HT-29 (cell line): ENCODE results near the gene MECR. TPM values are rescaled to one million over a fixed set of nuclear protein-coding genes. Genes with fewer than 3 reads are reported as not detected.
"Not testable (repeated sequence)": the region's sequence is repeated elsewhere in the genome, so short reads cannot be mapped to it uniquely, and the experiment has no call there.

ENCODE experiments used
- DNase-seq: peaks from one replicate; pipeline ENCODE4 v3.0.0-alpha.2; 2015; ENCODE audit warnings: low spot score
- total RNA-seq: library from RNA; depleted of rRNA; stranded (reverse); fragments of >200 nt; shearing (Covaris generic); gene quantifications from 2 replicates; pipeline ENCODE4 v1.2.3, GENCODE V29; 2014

The MECR gene
- total RNA-seq, 1 experiment from 2014 or later = 27.8 TPM

GRCh38 chr1:29171521-29171920 is 59.2 kb downstream of the MECR start:
- DNase-seq = no peak

- DNase-seq = no peak
These were observed 59.6 kb downstream of the MECR start for GRCh38 chr1:29171089-29171488.

- no peak for DNase-seq
These were observed 60.8 kb downstream of the MECR start for GRCh38 chr1:29169976-29170375.

- no peak for DNase-seq
These were observed 62.8 kb downstream of the MECR start for GRCh38 chr1:29167904-29168303.

- DNase-seq = no peak
These were observed 64.3 kb downstream of the MECR start for GRCh38 chr1:29166291-29166878.

GRCh38 chr1:29164588-29164987 is 66.1 kb downstream of the MECR start:
- no peak for DNase-seq

- no peak for DNase-seq
These were observed 68.1 kb downstream of the MECR start for GRCh38 chr1:29162476-29163138.

GRCh38 chr1:29162025-29162424 is 68.7 kb downstream of the MECR start:
- no peak for DNase-seq

GRCh38 chr1:29159773-29160172 is 71.0 kb downstream of the MECR start:
- DNase-seq = no peak

GRCh38 chr1:29157269-29157601 is 73.5 kb downstream of the MECR start:
- no peak for DNase-seq

GRCh38 chr1:29156543-29157268 is 74.0 kb downstream of the MECR start:
- DNase-seq = no peak

GRCh38 chr1:29152046-29152805 is 78.5 kb downstream of the MECR start:
- DNase-seq = no peak

GRCh38 chr1:29150346-29150745 is 80.4 kb downstream of the MECR start:
- DNase-seq = not testable (repeated sequence)

- DNase-seq = no peak
These were observed 81.9 kb downstream of the MECR start for GRCh38 chr1:29148656-29149491.

GRCh38 chr1:29145739-29146437 is 84.8 kb downstream of the MECR start:
- DNase-seq = peak; percentile 33

- DNase-seq = no peak
These were observed 86.6 kb downstream of the MECR start for GRCh38 chr1:29144178-29144577.

- DNase-seq = no peak
These were observed 88.0 kb downstream of the MECR start for GRCh38 chr1:29142714-29143113.
